HL-60/S4 treated with retinoic acid at 250 ng/mL for 4 days and 3 days (cell line): Measurements from ENCODE around the gene PAOX.
"Not testable (repeated sequence)": the region's sequence is repeated elsewhere in the genome, so short reads cannot be mapped to it uniquely, and the experiment has no call there.

ENCODE experiments used
- in situ Hi-C: fragments of 300-500 bp; cut with MboI; formaldehyde crosslinking; loops from 2 replicates; pipeline ENCODE4 v1.7.0; 2022; ENCODE audit warnings: low sequenced_read_pairs

Gene PAOX

GRCh38 chr10:133383551-133383950, 4.5 kb downstream of the PAOX start:
- in situ Hi-C loops: no loop called here

GRCh38 chr10:133384071-133384470, 5.0 kb downstream of the PAOX start:
- in situ Hi-C loops: no loop called here

- in situ Hi-C loops: no loop called here
Measured at GRCh38 chr10:133385214-133385613, 6.2 kb downstream of the PAOX start.

GRCh38 chr10:133386951-133387350, 7.9 kb downstream of the PAOX start:
- in situ Hi-C loops: not testable (repeated sequence)

GRCh38 chr10:133388236-133388972, 9.3 kb downstream of the PAOX start:
- in situ Hi-C loops: no loop called here

- in situ Hi-C loops: no loop called here
Measured at GRCh38 chr10:133388973-133389818, 10.1 kb downstream of the PAOX start.

- in situ Hi-C loops: no loop called here
Measured at GRCh38 chr10:133390597-133391248, 11.7 kb downstream of the PAOX start.

GRCh38 chr10:133391249-133391635, 12.2 kb downstream of the PAOX start:
- in situ Hi-C loops: no loop called here

GRCh38 chr10:133391761-133392518, 12.9 kb downstream of the PAOX start:
- in situ Hi-C loops: no loop called here

- in situ Hi-C loops: no loop called here
Measured at GRCh38 chr10:133393401-133394063, 14.5 kb downstream of the PAOX start.

- in situ Hi-C loops: no loop called here
Measured at GRCh38 chr10:133394064-133394663, 15.1 kb downstream of the PAOX start, which contains the start of gene MTG1. MTG1 (plus strand) TSS chr10:133394157; CDS start chr10:133394221, 64 bp downstream.

GRCh38 chr10:133394801-133395221, 15.7 kb downstream of the PAOX start:
- in situ Hi-C loops: no loop called here

- in situ Hi-C loops: no loop called here
Measured at GRCh38 chr10:133396035-133396624, 17.1 kb downstream of the PAOX start.

- in situ Hi-C loops: no loop called here
Measured at GRCh38 chr10:133397938-133398337, 18.9 kb downstream of the PAOX start.

GRCh38 chr10:133399123-133399601, 20.1 kb downstream of the PAOX start:
- in situ Hi-C loops: no loop called here

GRCh38 chr10:133400624-133401424, 21.8 kb downstream of the PAOX start:
- in situ Hi-C loops: no loop called here

- in situ Hi-C loops: no loop called here
Measured at GRCh38 chr10:133401500-133401899, 22.4 kb downstream of the PAOX start.

- in situ Hi-C loops: no loop called here
Measured at GRCh38 chr10:133401981-133402725, 23.1 kb downstream of the PAOX start.
